HepG2 (cell line): Measurements from ENCODE around the gene DYNC2I2. TPM values are rescaled to one million over a fixed set of nuclear protein-coding genes. Genes with fewer than 3 reads are reported as not detected.
"Not testable (repeated sequence)": the region's sequence is repeated elsewhere in the genome, so short reads cannot be mapped to it uniquely, and the experiment has no call there.

Source experiments
- ATAC-seq: fragments of 200-7000 bp; cut with Tn5 transposase; 3 replicates; pipeline ENCODE4 v1.9.1; 2020; ENCODE audit warnings: mild to moderate bottlenecking, moderate library complexity
- BruUV-seq: library from RNA; stranded (reverse); fragments of 400-500 nt; replicated peaks from 2 replicates; lab custom pipeline; 2021; lab: Mats Ljungman, UMichigan
- CTCF ChIA-PET: fragments of 300-600 bp; formaldehyde crosslinking; extraction: SDS; loops from one replicate; lab custom pipeline; 2021; ENCODE audit warnings: low total read pairs, inconsistent platforms, low intra/inter-chr PET ratio; lab: Yijun Ruan, JAX
- POLR2A ChIA-PET: fragments of 350-600 bp; sonication (Branson Sonifier 250); formaldehyde crosslinking; loops from one replicate; lab custom pipeline; 2020; ENCODE audit warnings: antibody characterized with exemption, inconsistent platforms; lab: Yijun Ruan, JAX
- DNase-seq: peaks from one replicate; pipeline ENCODE4 v3.0.0-alpha.2; 2015; ENCODE audit warnings: low spot score
- FAIRE-seq: peaks from 3 replicates; lab custom pipeline; 2011; peaks lifted over from hg19 to GRCh38; lab: Jason Lieb, UNC
- H2AFZ ChIP-seq: one replicate; pipeline ENCODE4 v1.6.1; 2011; ENCODE audit warnings: low read length, inconsistent platforms
- H3K27ac ChIP-seq: fragments of 300-600 bp; 3 replicates; pipeline ENCODE4 v1.8.0; 2011; ENCODE audit warnings: mixed run types, mild to moderate bottlenecking, mixed read lengths, low read length, inconsistent platforms; ENCODE audit not compliant: insufficient read depth; ENCODE audit errors: extremely low read length
- H3K27me3 ChIP-seq, 2 experiments: fragments of 200-600 bp in 1 of 2; 2 replicates in 1 of 2; 3 replicates in 1 of 2; pipeline versions ENCODE4 v1.6.0 to v1.8.0; 2011; ENCODE audit warnings: low read length in 2 of 2, mild to moderate bottlenecking in 2 of 2, moderate library complexity in 2 of 2, inconsistent platforms in 1 of 2; ENCODE audit not compliant: insufficient read depth in 2 of 2, control insufficient read depth in 1 of 2
- H3K36me3 ChIP-seq, 2 experiments: fragments of 200-600 bp in 1 of 2; replicated peaks in 1 of 2; 2 replicates in 1 of 2; 3 replicates in 1 of 2; pipeline versions ENCODE4 v1.5.1 to v1.8.0; 2011; ENCODE audit warnings: low read length in 2 of 2, inconsistent platforms in 1 of 2; ENCODE audit not compliant: insufficient read depth in 2 of 2, control insufficient read depth in 1 of 2
- H3K4me1 ChIP-seq: 2 replicates; pipeline ENCODE4 v1.5.1; 2012; ENCODE audit warnings: low read length, inconsistent platforms; ENCODE audit not compliant: insufficient read depth
- H3K4me2 ChIP-seq: 2 replicates; pipeline ENCODE4 v1.6.0; 2011; ENCODE audit warnings: low read depth, low read length, inconsistent platforms
- H3K4me3 ChIP-seq, 3 experiments: fragments of 200-600 bp in 1 of 3; sonication (generic), shearing (Covaris generic) in 1 of 3; replicated peaks in 1 of 3; 2 replicates each; pipeline ENCODE4 v1.5.1; 2011 to 2016; ENCODE audit warnings: low read length in 3 of 3, inconsistent platforms in 2 of 3, low read depth in 2 of 3, mild to moderate bottlenecking in 2 of 3, control low read depth in 1 of 3, mixed read lengths in 1 of 3; ENCODE audit not compliant: insufficient read depth in 1 of 3
- H3K79me2 ChIP-seq: one replicate; pipeline ENCODE4 v1.6.1; 2011; ENCODE audit warnings: low read length, inconsistent platforms; ENCODE audit not compliant: insufficient read depth
- H3K9ac ChIP-seq: 2 replicates; pipeline ENCODE4 v1.6.0; 2011; ENCODE audit warnings: mild to moderate bottlenecking, low read depth, low read length, inconsistent platforms; ENCODE audit not compliant: insufficient read depth
- H3K9me3 ChIP-seq: 2 replicates; pipeline ENCODE4 v1.5.1; 2012; ENCODE audit warnings: mild to moderate bottlenecking, low read length
- H4K20me1 ChIP-seq: 2 replicates; pipeline ENCODE4 v1.6.0; 2011; ENCODE audit warnings: inconsistent platforms, mild to moderate bottlenecking, low read length, moderate library complexity; ENCODE audit not compliant: insufficient read depth
- GABPB1 ChIP-seq: IDR thresholded peaks from 2 replicates; pipeline ENCODE4 v1.6.1; 2016; ENCODE audit warnings: mild to moderate bottlenecking, missing genetic modification reagents, moderate library complexity, missing compliant biosample characterization
- RAD21 ChIP-seq: fragments of 450-650 bp; formaldehyde crosslinking; IDR thresholded peaks from 2 replicates; pipeline ENCODE4 v1.5.0; 2020; ENCODE audit warnings: mild to moderate bottlenecking
- SMC3 ChIP-seq: IDR thresholded peaks from 2 replicates; pipeline ENCODE4 v1.6.1; 2011; ENCODE audit warnings: low read length, improper control_type of control experiment
- STAG1 ChIP-seq: sonication (generic); formaldehyde crosslinking; IDR thresholded peaks from 2 replicates; pipeline ENCODE4 v1.4.0; 2020; ENCODE audit warnings: missing genetic modification reagents
- ZBTB38 ChIP-seq: sonication (generic); formaldehyde crosslinking; IDR thresholded peaks from 2 replicates; pipeline ENCODE4 v1.5.1; 2020; ENCODE audit warnings: mild to moderate bottlenecking, missing genetic modification reagents
- ZFX ChIP-seq: sonication (generic); formaldehyde crosslinking; IDR thresholded peaks from 2 replicates; pipeline ENCODE4 v1.4.0; 2020; ENCODE audit warnings: mild to moderate bottlenecking, low read depth, missing genetic modification reagents, moderate library complexity
- ZMYM3 ChIP-seq: sonication (generic); formaldehyde crosslinking; IDR thresholded peaks from 2 replicates; pipeline ENCODE4 v1.5.1; 2020; ENCODE audit warnings: mild to moderate bottlenecking, missing genetic modification reagents
- ZNF768 ChIP-seq: sonication (generic); formaldehyde crosslinking; IDR thresholded peaks from 2 replicates; pipeline ENCODE4 v1.4.0; 2020; ENCODE audit warnings: missing genetic modification reagents
- WGBS: methylation state at CpG from one replicate; pipeline ENCODE4 v1.1.6; 2017; ENCODE audit warnings: low lambda C conversion rate; 5-methylcytosine and 5-hydroxymethylcytosine counted together
- in situ Hi-C: cut with HindIII; loops from 2 replicates; pipeline ENCODE4 v1.10.0; 2017; ENCODE audit warnings: low pct_unique_long_range_greater_than_20kb; ENCODE audit not compliant: extremely low pct_ligation_motif_present
- intact Hi-C: fragments of 100-400 bp; cut with micrococcal nuclease; formaldehyde crosslinking; loops from one replicate; pipeline ENCODE4 v1.10.0; 2022; ENCODE audit not compliant: unreplicated experiment
- polyA plus RNA-seq, 8 experiments: library from polyadenylated mRNA; depleted of rRNA in 3 of 8; stranded (reverse) in 7 of 8; unstranded in 1 of 8; fragments of >200 nt; fragmentation: Illumina TruSeq in 4 of 8; extraction: Trizol in 4 of 8; gene quantifications; 2 replicates each; pipeline versions ENCODE4 v1.2.1 to v1.2.3, GENCODE V29; 2011 to 2016; ENCODE audit warnings: low read depth in 4 of 8, missing spikeins in 1 of 8, mixed read lengths in 1 of 8; ENCODE audit not compliant: insufficient read depth in 1 of 8
- total RNA-seq, 5 experiments: library from RNA; depleted of rRNA; stranded (reverse); fragments of >200 nt; fragmentation: Illumina TruSeq; extraction: Trizol; gene quantifications; 2 replicates each; pipeline ENCODE4 v1.2.3, GENCODE V29; 2016; ENCODE audit warnings: low read depth in 1 of 5
- TF ChIP-seq, protein P1 (sequence below): sonication (generic); formaldehyde crosslinking; IDR thresholded peaks from 2 replicates; pipeline ENCODE4 v1.4.0; 2020; ENCODE audit warnings: missing genetic modification reagents
- TF ChIP-seq, protein P2 (sequence below): sonication (generic); formaldehyde crosslinking; IDR thresholded peaks from 2 replicates; pipeline ENCODE4 v1.5.0; 2020; ENCODE audit warnings: mild to moderate bottlenecking, missing genetic modification reagents, moderate library complexity
- TF ChIP-seq, protein P3 (sequence below): sonication (generic); formaldehyde crosslinking; IDR thresholded peaks from 2 replicates; pipeline ENCODE4 v1.5.0; 2020; ENCODE audit warnings: mild to moderate bottlenecking, missing genetic modification reagents
- TF ChIP-seq, protein P4 (sequence below): sonication (generic); formaldehyde crosslinking; IDR thresholded peaks from 2 replicates; pipeline ENCODE4 v1.4.0; 2020; ENCODE audit warnings: missing genetic modification reagents, mild to moderate bottlenecking, borderline replicate concordance

The DYNC2I2 gene
- total and polyA plus RNA-seq, 2 of the 13 experiments (the other 11 are each of a cell fraction or from before 2014, with no cell fraction given): 13.7 to 40.2 TPM

DNA sequence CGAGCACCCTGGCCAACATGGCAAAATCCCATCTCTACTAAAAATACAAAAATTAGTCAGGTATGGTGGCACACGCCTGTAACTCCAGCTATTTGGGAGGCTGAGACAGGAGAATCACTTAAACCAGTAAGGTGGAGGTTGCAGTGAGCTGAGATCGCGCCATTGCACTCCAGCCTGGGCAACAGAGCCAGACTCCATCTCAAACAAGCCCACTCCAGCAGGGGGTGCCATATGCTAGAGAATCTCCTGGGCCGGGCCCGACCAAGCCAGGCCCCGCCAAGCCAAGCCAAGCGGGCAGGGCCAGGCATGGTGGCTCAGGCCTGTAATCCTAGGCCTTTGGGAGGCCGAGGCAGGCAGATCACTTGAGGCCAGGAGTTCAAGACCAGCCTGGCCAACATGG, 8.4 kb downstream of the DYNC2I2 start:
- H3K27ac ChIP-seq, BruUV-seq, FAIRE-seq, H3K27me3 ChIP-seq, H3K79me2 ChIP-seq, H2AFZ ChIP-seq, intact Hi-C loops, H3K9me3 ChIP-seq, H3K4me3 ChIP-seq, in situ Hi-C loops, H3K36me3 ChIP-seq, H4K20me1 ChIP-seq, H3K9ac ChIP-seq, H3K4me2 ChIP-seq, H3K4me1 ChIP-seq: not testable (repeated sequence)
- ATAC-seq: peak; percentile 94
- POLR2A ChIA-PET: interaction anchor here (0.7 kb wide), 1 partner anchor 170 kb away, joined by 3 read pairs; the partner anchor contains the start of gene ENDOG
- WGBS: 90% methylated on average over 7 of the region's 9 CpGs
- CTCF ChIA-PET: interaction anchor here (0.7 to 1.3 kb wide), 4 partner anchors 13 to 279 kb away, joined by 3 to 7 read pairs (median 4); partner anchors contain the start of gene PKN3
- peak; percentile 40 for DNase-seq
- TF ChIP-seq ZNF768: 0 out of 2 replicates have a peak, but pooled peaks have one; percentile 35
- TF ChIP-seq, protein P1, sequence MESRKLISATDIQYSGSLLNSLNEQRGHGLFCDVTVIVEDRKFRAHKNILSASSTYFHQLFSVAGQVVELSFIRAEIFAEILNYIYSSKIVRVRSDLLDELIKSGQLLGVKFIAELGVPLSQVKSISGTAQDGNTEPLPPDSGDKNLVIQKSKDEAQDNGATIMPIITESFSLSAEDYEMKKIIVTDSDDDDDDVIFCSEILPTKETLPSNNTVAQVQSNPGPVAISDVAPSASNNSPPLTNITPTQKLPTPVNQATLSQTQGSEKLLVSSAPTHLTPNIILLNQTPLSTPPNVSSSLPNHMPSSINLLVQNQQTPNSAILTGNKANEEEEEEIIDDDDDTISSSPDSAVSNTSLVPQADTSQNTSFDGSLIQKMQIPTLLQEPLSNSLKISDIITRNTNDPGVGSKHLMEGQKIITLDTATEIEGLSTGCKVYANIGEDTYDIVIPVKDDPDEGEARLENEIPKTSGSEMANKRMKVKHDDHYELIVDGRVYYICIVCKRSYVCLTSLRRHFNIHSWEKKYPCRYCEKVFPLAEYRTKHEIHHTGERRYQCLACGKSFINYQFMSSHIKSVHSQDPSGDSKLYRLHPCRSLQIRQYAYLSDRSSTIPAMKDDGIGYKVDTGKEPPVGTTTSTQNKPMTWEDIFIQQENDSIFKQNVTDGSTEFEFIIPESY (CRISPR knock-in tag): peak; percentile 99
- peak; percentile 35; the same call in 1 of the 2 replicates for TF ChIP-seq ZMYM3 (CRISPR knock-in tag)
- peak; percentile 91 for TF ChIP-seq ZBTB38 (CRISPR knock-in tag)
- TF ChIP-seq ZFX (CRISPR knock-in tag): peak; percentile 85
- TF ChIP-seq RAD21 (CRISPR knock-in tag): peak; percentile 87
- peak; percentile 13; the same call in 1 of the 2 replicates for TF ChIP-seq SMC3
- TF ChIP-seq, protein P2, sequence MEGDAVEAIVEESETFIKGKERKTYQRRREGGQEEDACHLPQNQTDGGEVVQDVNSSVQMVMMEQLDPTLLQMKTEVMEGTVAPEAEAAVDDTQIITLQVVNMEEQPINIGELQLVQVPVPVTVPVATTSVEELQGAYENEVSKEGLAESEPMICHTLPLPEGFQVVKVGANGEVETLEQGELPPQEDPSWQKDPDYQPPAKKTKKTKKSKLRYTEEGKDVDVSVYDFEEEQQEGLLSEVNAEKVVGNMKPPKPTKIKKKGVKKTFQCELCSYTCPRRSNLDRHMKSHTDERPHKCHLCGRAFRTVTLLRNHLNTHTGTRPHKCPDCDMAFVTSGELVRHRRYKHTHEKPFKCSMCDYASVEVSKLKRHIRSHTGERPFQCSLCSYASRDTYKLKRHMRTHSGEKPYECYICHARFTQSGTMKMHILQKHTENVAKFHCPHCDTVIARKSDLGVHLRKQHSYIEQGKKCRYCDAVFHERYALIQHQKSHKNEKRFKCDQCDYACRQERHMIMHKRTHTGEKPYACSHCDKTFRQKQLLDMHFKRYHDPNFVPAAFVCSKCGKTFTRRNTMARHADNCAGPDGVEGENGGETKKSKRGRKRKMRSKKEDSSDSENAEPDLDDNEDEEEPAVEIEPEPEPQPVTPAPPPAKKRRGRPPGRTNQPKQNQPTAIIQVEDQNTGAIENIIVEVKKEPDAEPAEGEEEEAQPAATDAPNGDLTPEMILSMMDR: peak; percentile 78
- TF ChIP-seq STAG1 (CRISPR knock-in tag): peak; percentile 83
- TF ChIP-seq, protein P3, sequence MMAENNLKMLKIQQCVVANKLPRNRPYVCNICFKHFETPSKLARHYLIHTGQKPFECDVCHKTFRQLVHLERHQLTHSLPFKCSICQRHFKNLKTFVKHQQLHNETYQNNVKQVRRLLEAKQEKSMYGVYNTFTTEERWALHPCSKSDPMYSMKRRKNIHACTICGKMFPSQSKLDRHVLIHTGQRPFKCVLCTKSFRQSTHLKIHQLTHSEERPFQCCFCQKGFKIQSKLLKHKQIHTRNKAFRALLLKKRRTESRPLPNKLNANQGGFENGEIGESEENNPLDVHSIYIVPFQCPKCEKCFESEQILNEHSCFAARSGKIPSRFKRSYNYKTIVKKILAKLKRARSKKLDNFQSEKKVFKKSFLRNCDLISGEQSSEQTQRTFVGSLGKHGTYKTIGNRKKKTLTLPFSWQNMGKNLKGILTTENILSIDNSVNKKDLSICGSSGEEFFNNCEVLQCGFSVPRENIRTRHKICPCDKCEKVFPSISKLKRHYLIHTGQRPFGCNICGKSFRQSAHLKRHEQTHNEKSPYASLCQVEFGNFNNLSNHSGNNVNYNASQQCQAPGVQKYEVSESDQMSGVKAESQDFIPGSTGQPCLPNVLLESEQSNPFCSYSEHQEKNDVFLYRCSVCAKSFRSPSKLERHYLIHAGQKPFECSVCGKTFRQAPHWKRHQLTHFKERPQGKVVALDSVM (CRISPR knock-in tag): peak; percentile 85; the same call in 1 of the 2 replicates
- peak; percentile 25; the same call in 1 of the 2 replicates for TF ChIP-seq GABPB1 (CRISPR knock-in tag)
- TF ChIP-seq, protein P4, sequence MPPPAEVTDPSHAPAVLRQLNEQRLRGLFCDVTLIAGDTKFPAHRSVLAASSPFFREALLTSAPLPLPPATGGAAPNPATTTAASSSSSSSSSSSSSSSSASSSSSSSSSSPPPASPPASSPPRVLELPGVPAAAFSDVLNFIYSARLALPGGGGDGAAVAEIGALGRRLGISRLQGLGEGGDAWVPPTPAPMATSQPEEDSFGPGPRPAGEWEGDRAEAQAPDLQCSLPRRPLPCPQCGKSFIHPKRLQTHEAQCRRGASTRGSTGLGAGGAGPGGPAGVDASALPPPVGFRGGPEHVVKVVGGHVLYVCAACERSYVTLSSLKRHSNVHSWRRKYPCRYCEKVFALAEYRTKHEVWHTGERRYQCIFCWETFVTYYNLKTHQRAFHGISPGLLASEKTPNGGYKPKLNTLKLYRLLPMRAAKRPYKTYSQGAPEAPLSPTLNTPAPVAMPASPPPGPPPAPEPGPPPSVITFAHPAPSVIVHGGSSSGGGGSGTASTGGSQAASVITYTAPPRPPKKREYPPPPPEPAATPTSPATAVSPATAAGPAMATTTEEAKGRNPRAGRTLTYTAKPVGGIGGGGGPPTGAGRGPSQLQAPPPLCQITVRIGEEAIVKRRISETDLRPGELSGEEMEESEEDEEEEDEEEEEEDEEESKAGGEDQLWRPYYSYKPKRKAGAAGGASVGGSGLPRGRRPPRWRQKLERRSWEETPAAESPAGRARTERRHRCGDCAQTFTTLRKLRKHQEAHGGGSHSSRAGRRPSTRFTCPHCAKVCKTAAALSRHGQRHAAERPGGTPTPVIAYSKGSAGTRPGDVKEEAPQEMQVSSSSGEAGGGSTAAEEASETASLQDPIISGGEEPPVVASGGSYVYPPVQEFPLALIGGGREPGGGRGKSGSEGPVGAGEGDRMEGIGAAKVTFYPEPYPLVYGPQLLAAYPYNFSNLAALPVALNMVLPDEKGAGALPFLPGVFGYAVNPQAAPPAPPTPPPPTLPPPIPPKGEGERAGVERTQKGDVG (CRISPR knock-in tag): peak; percentile 93
